CD14-positive monocyte (primary cell): ENCODE data around the gene DGUOK. TPM values are rescaled to one million over a fixed set of nuclear protein-coding genes. Genes with fewer than 3 reads are reported as not detected.

ENCODE experiments used
- DNase-seq, 3 donors: peaks; one replicate each; pipeline ENCODE4 v3.0.0-alpha.2; 2011 to 2022
- H2AFZ ChIP-seq: 2 replicates; pipeline ENCODE4 v1.6.0; 2012; ENCODE audit warnings: mild to moderate bottlenecking, low read depth, low read length, inconsistent platforms; ENCODE audit not compliant: insufficient read depth, poor library complexity, severe bottlenecking
- H3K27ac ChIP-seq, 2 donors: 1 replicate in 1 of 2; 2 replicates in 1 of 2; pipeline ENCODE4 v1.5.1; 2012 to 2013; ENCODE audit warnings: low read length in 2 of 2, control low read depth in 1 of 2, inconsistent platforms in 1 of 2, low read depth in 1 of 2, mild to moderate bottlenecking in 1 of 2
- H3K27me3 ChIP-seq, 2 donors: one replicate each; pipeline versions ENCODE4 v1.6.0 to v1.6.1; 2011 to 2013; ENCODE audit warnings: low read length in 2 of 2; ENCODE audit not compliant: control insufficient read depth in 2 of 2, insufficient read depth in 2 of 2
- H3K36me3 ChIP-seq, 2 donors: replicated peaks in 1 of 2; 1 replicate in 1 of 2; 2 replicates in 1 of 2; pipeline versions ENCODE4 v1.5.1 to v1.6.1; 2012 to 2013; ENCODE audit warnings: low read length in 2 of 2, control low read depth in 1 of 2, inconsistent platforms in 1 of 2, mild to moderate bottlenecking in 1 of 2; ENCODE audit not compliant: insufficient read depth in 2 of 2, control insufficient read depth in 1 of 2
- H3K4me1 ChIP-seq, 2 donors: 1 replicate in 1 of 2; 2 replicates in 1 of 2; pipeline versions ENCODE4 v1.5.1 to v1.6.1; 2012 to 2013; ENCODE audit warnings: low read length in 2 of 2, control low read depth in 1 of 2, inconsistent platforms in 1 of 2, mild to moderate bottlenecking in 1 of 2, moderate library complexity in 1 of 2; ENCODE audit not compliant: insufficient read depth in 2 of 2, control insufficient read depth in 1 of 2
- H3K4me2 ChIP-seq: replicated peaks from 2 replicates; pipeline ENCODE3; 2012; ENCODE audit warnings: low read length, moderate library complexity, mild to moderate bottlenecking; ENCODE audit not compliant: poor library complexity, severe bottlenecking; ENCODE audit errors: extremely low read depth
- H3K4me3 ChIP-seq, 3 experiments: fragments of 200-600 bp in 1 of 3; sonication (generic) in 1 of 3; replicated peaks in 1 of 3; 1 replicate in 2 of 3; 2 replicates in 1 of 3; pipeline ENCODE4 v1.5.1; 2011 to 2013; ENCODE audit warnings: low read length in 3 of 3, mild to moderate bottlenecking in 3 of 3, control low read depth in 2 of 3, low read depth in 2 of 3, inconsistent platforms in 1 of 3, moderate library complexity in 1 of 3
- H3K79me2 ChIP-seq: 2 replicates; pipeline ENCODE4 v1.6.0; 2012; ENCODE audit warnings: mild to moderate bottlenecking, control low read depth, inconsistent platforms, low read length, moderate library complexity; ENCODE audit not compliant: insufficient read depth
- H3K9ac ChIP-seq: 2 replicates; pipeline ENCODE4 v1.6.0; 2017; ENCODE audit warnings: low read length, mild to moderate bottlenecking; ENCODE audit not compliant: insufficient read depth, poor library complexity, severe bottlenecking
- H3K9me3 ChIP-seq, 2 donors: replicated peaks in 1 of 2; 1 replicate in 1 of 2; 2 replicates in 1 of 2; pipeline versions ENCODE4 v1.5.1 to v1.6.1; 2012 to 2013; ENCODE audit warnings: low read length in 2 of 2, control low read depth in 1 of 2; ENCODE audit not compliant: control insufficient read depth in 1 of 2, insufficient read depth in 1 of 2
- H4K20me1 ChIP-seq: 2 replicates; pipeline ENCODE4 v1.6.0; 2012; ENCODE audit warnings: mild to moderate bottlenecking, low read length, control low read depth, moderate library complexity; ENCODE audit not compliant: insufficient read depth
- H3K27ac Mint-ChIP-seq, 7 donors: one replicate each; pipeline ENCODE4 v1.8.0; 2020; ENCODE audit warnings: mild to moderate bottlenecking in 7 of 7, mixed read lengths in 7 of 7, moderate library complexity in 6 of 7, inconsistent platforms in 2 of 7
- H3K27me3 Mint-ChIP-seq, 3 donors: one replicate each; pipeline ENCODE4 v1.8.0; 2021 to 2022; ENCODE audit warnings: low read depth in 3 of 3, mild to moderate bottlenecking in 3 of 3, mixed read lengths in 3 of 3, moderate library complexity in 3 of 3, inconsistent platforms in 1 of 3
- H3K36me3 Mint-ChIP-seq, 2 donors: one replicate each; pipeline ENCODE4 v1.8.0; 2020; ENCODE audit warnings: mixed read lengths in 2 of 2, inconsistent platforms in 1 of 2, mild to moderate bottlenecking in 1 of 2
- H3K4me1 Mint-ChIP-seq: one replicate; pipeline ENCODE4 v1.8.0; 2020; ENCODE audit warnings: mild to moderate bottlenecking, mixed read lengths
- H3K4me3 Mint-ChIP-seq, 2 donors: one replicate each; pipeline ENCODE4 v1.8.0; 2020; ENCODE audit warnings: mild to moderate bottlenecking in 2 of 2, mixed read lengths in 2 of 2, moderate library complexity in 1 of 2
- H3K9me3 Mint-ChIP-seq, 7 donors: one replicate each; pipeline ENCODE4 v1.8.0; 2020 to 2022; ENCODE audit warnings: mixed read lengths in 7 of 7, mild to moderate bottlenecking in 6 of 7, moderate library complexity in 6 of 7, inconsistent platforms in 2 of 7
- WGBS: methylation state at CpG from one replicate; pipeline ENCODE4 v1.1.5; 2013; ENCODE audit warnings: missing lambda C conversion rate; ENCODE audit not compliant: insufficient coverage; 5-methylcytosine and 5-hydroxymethylcytosine counted together
- intact Hi-C, 2 donors: fragments of 100-400 bp; cut with micrococcal nuclease; formaldehyde crosslinking; loops; one replicate each; pipeline versions ENCODE4 v1.15.0 to v1.15.1; 2023
- polyA plus RNA-seq, 3 donors: library from polyadenylated mRNA; depleted of rRNA in 1 of 3; unstranded in 2 of 3; stranded (reverse) in 1 of 3; fragments of 300-500 nt in 2 of 3; fragments of >200 nt in 1 of 3; fragmentation: Illumina TruSeq in 2 of 3; gene quantifications; 1 replicate in 2 of 3; 2 replicates in 1 of 3; pipeline ENCODE4 v1.2.3, GENCODE V29; 2012 to 2021
- TF ChIP-seq, protein P1 (sequence below): fragments of 200-600 bp; IDR thresholded peaks from one replicate; pipeline ENCODE4 v1.8.0; 2022; ENCODE audit warnings: antibody characterized with exemption, mild to moderate bottlenecking

The DGUOK gene
- polyA plus RNA-seq, 3 donors: 62.9 to 129 (median 123) TPM

- H3K9me3 ChIP-seq: no peaks in the 10 kb centered on the region
- H3K9me3 Mint-ChIP-seq: peaks cover 0 to 1% (median 0%) of the 10 kb centered on the region in 7 donors
- no peak overlapping the region for H3K9ac ChIP-seq
- H3K36me3 ChIP-seq: peaks cover 31 to 58% of the 10 kb centered on the region in 2 donors
- no peak overlapping the region for H2AFZ ChIP-seq
- H3K36me3 Mint-ChIP-seq: peaks cover 62 to 73% of the 10 kb centered on the region in 2 donors
- peak overlapping the region; percentile 28 for H3K4me2 ChIP-seq
- TF ChIP-seq, protein P1, sequence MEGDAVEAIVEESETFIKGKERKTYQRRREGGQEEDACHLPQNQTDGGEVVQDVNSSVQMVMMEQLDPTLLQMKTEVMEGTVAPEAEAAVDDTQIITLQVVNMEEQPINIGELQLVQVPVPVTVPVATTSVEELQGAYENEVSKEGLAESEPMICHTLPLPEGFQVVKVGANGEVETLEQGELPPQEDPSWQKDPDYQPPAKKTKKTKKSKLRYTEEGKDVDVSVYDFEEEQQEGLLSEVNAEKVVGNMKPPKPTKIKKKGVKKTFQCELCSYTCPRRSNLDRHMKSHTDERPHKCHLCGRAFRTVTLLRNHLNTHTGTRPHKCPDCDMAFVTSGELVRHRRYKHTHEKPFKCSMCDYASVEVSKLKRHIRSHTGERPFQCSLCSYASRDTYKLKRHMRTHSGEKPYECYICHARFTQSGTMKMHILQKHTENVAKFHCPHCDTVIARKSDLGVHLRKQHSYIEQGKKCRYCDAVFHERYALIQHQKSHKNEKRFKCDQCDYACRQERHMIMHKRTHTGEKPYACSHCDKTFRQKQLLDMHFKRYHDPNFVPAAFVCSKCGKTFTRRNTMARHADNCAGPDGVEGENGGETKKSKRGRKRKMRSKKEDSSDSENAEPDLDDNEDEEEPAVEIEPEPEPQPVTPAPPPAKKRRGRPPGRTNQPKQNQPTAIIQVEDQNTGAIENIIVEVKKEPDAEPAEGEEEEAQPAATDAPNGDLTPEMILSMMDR: no peak
- intact Hi-C loops: loop anchor here in 1 of 2 donors (5.0 kb wide), 1 partner anchor 35 kb away; no protein-coding TSS in a partner anchor
- peak; percentile 72 to 89 (median 82) for DNase-seq
- H3K4me3 ChIP-seq: peak overlapping the region in 1 of 3 experiments; percentile 13
- WGBS: 69% methylated on average over 6 of the region's 12 CpGs
- H3K27me3 ChIP-seq: no peaks in the 10 kb centered on the region
- peaks cover 57% of the 10 kb centered on the region for H3K4me1 Mint-ChIP-seq
- H4K20me1 ChIP-seq: no peaks in the 10 kb centered on the region
- peaks cover 51% of the 10 kb centered on the region for H3K79me2 ChIP-seq
- H3K4me3 Mint-ChIP-seq: peak overlapping the region in 1 of 2 donors; percentile 65
- H3K27ac ChIP-seq: peak overlapping the region; percentile 39 to 64
- peaks cover 57 to 58% of the 10 kb centered on the region in 2 donors for H3K4me1 ChIP-seq
- peak overlapping the region; percentile 79 to 91 (median 82) for H3K27ac Mint-ChIP-seq
- no peaks in the 10 kb centered on the region for H3K27me3 Mint-ChIP-seq
These were observed 26.1 kb downstream of the DGUOK start for GRCh38 chr2:73952499-73953446.

DNA sequence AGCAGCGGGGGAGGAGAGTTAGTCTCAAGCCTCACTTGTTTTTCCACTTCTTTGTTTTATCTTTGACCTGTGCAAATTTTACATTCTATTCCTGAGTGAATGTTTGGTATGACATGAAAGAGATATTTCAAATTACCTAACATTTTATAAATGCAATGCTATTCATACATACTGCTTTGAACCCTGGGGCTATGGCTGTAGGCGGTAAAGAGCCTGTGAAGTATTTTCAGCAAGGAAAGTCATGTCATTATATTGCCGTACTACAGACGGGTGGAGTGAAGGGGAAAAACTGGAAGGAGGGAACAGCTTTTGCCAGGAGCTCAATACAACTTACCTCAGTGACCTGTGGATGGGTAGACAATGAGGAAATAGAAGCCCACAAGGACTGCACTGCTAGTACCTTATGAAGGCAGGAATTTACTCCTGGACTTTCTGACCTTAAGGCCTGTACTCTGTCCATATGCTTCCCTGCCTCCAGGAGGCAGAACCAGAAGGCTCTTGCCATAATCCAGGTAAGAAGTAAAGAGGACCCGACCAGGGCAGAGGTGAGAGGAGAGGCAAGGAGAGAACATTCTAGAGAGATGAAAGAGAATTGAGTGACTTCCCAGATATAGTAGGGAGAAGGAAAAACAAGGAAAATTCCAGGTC, 29.7 kb downstream of the DGUOK start:
- Histone ChIP-seq H3K9ac (no peak overlapping the region), H3K4me2 (no peak overlapping the region), H3K27ac (no peak overlapping the region), H4K20me1 (no peaks in the 10 kb centered on the region), H3K4me3 (no peak overlapping the region), H3K9me3 (no peaks in the 10 kb centered on the region), H3K79me2 (peaks cover 33% of the 10 kb centered on the region), H3K36me3 (peaks cover 42 to 71% of the 10 kb centered on the region in 2 donors), H3K27me3 (no peaks in the 10 kb centered on the region), H3K4me1 (peaks cover 22% of the 10 kb centered on the region in 2 donors), H2AFZ (no peak overlapping the region)
- WGBS: 95% methylated on average over 3 of the region's 5 CpGs
- TF ChIP-seq, protein P1: no peak
- no peak for DNase-seq
- intact Hi-C loops: no loop called here
- Mint-ChIP-seq H3K4me3 (no peak overlapping the region), H3K27me3 (no peaks in the 10 kb centered on the region), H3K9me3 (no peaks in the 10 kb centered on the region), H3K36me3 (peaks cover 71 to 80% of the 10 kb centered on the region in 2 donors), H3K4me1 (peaks cover 21% of the 10 kb centered on the region), H3K27ac (no peak overlapping the region)
